PC-9 (cell line): ENCODE results near the gene SH3RF2. TPM values are rescaled to one million over a fixed set of nuclear protein-coding genes. Genes with fewer than 3 reads are reported as not detected.

Experiments used
- BruUV-seq: library from RNA; stranded (reverse); fragments of 400-500 nt; replicated peaks from 2 replicates; lab custom pipeline; 2021; lab: Mats Ljungman, UMichigan
- CTCF ChIA-PET: fragments of 300-600 bp; sonication (Branson Sonifier 250); formaldehyde crosslinking; loops from one replicate; lab custom pipeline; 2022; ENCODE audit warnings: antibody characterized with exemption; lab: Charles Lee
- POLR2A ChIA-PET: fragments of 300-600 bp; sonication (Branson Sonifier 250); formaldehyde crosslinking; loops from one replicate; lab custom pipeline; 2022; ENCODE audit warnings: antibody characterized with exemption; ENCODE audit not compliant: unreplicated experiment; lab: Charles Lee
- DNase-seq, 2 experiments: peaks; one replicate each; pipeline versions ENCODE4 v3.0.0 to v3.0.0-alpha.2; 2015 to 2022; ENCODE audit warnings: mixed read lengths in 1 of 2
- H2AFZ ChIP-seq: fragments of 200-600 bp; sonication (generic); 2 replicates; pipeline ENCODE4 v1.8.1; 2017; ENCODE audit warnings: antibody characterized with exemption
- H3F3A ChIP-seq: fragments of 200-600 bp; sonication (generic); 2 replicates; pipeline ENCODE4 v1.8.1; 2017; ENCODE audit warnings: antibody characterized with exemption, mild to moderate bottlenecking, low read depth; ENCODE audit not compliant: insufficient read depth
- H3K27ac ChIP-seq: fragments of 200-600 bp; sonication (generic); 2 replicates; pipeline ENCODE4 v1.6.1; 2016; ENCODE audit warnings: mixed run types
- H3K27me3 ChIP-seq: fragments of 200-600 bp; sonication (generic); 2 replicates; pipeline ENCODE4 v1.6.1; 2016; ENCODE audit warnings: low read depth, mixed run types; ENCODE audit not compliant: insufficient read depth
- H3K36me3 ChIP-seq: fragments of 200-600 bp; sonication (generic); 2 replicates; pipeline ENCODE4 v1.6.1; 2016; ENCODE audit warnings: low read depth, mixed run types
- H3K4me1 ChIP-seq: fragments of 200-600 bp; sonication (generic); replicated peaks from 2 replicates; pipeline ENCODE4 v1.6.1; 2016; ENCODE audit warnings: mixed run types; ENCODE audit not compliant: insufficient read depth
- H3K4me2 ChIP-seq: fragments of 200-600 bp; sonication (generic); 2 replicates; pipeline ENCODE4 v1.6.1; 2017; ENCODE audit warnings: mixed run types
- H3K4me3 ChIP-seq: fragments of 200-600 bp; sonication (generic); 2 replicates; pipeline ENCODE4 v1.6.1; 2016; ENCODE audit warnings: mixed run types
- H3K79me2 ChIP-seq: fragments of 200-600 bp; sonication (generic); 2 replicates; pipeline ENCODE4 v1.6.1; 2017; ENCODE audit warnings: low read depth, mixed run types
- H3K9me2 ChIP-seq: fragments of 200-600 bp; sonication (generic); 2 replicates; pipeline ENCODE4 v1.8.1; 2017; ENCODE audit warnings: mild to moderate bottlenecking; ENCODE audit not compliant: insufficient read depth
- H3K9me3 ChIP-seq: fragments of 200-600 bp; sonication (generic); 2 replicates; pipeline ENCODE4 v1.8.1; 2016; ENCODE audit warnings: low read depth; ENCODE audit not compliant: insufficient read depth
- H4K20me1 ChIP-seq: fragments of 200-600 bp; sonication (generic); 2 replicates; pipeline ENCODE4 v1.8.1; 2017; ENCODE audit not compliant: insufficient read depth
- EZH2 ChIP-seq: fragments of 200-600 bp; sonication (generic); IDR thresholded peaks from 2 replicates; pipeline ENCODE4 v1.8.0; 2017; ENCODE audit warnings: antibody characterized with exemption, low read depth
- intact Hi-C: fragments of 100-400 bp; cut with micrococcal nuclease; formaldehyde crosslinking; loops from one replicate; pipeline ENCODE4 v1.10.0; 2022; ENCODE audit not compliant: unreplicated experiment
- total RNA-seq: library from RNA; stranded (reverse); gene quantifications from 2 replicates; pipeline ENCODE4 v1.2.3, GENCODE V29; 2021
- TF ChIP-seq, protein P1 (sequence below): fragments of 200-600 bp; sonication (generic); conservative IDR thresholded peaks from 2 replicates; pipeline ENCODE4 v1.6.1; 2017; ENCODE audit warnings: mixed run types, antibody characterized with exemption, mild to moderate bottlenecking, moderate library complexity

Gene SH3RF2
- total RNA-seq, 1 experiment from 2014 or later = 37.2 TPM

DNA sequence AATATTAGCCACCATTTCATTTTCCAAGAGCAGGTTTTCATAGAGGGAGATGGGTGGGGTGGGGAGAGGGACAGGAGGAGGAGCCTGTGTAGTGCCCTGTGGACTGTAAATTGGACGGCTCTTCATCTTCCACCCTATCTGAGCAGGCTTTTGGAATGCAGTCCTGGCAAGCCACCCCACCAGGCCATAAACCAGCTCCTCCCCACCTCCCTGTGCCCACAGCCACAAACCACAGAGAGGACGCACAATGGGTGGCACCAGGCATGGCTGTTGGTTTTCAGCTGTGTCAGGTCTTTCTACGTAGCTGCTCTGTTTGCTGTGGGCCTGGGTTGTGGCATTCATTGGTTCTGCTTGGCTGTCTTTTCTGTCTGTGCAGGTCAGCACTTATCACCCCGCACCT is 111.0 kb downstream of the SH3RF2 start:
- no peak overlapping the region for H3K4me2 ChIP-seq
- ChIA-PET POLR2A (interaction anchor here (0.5 to 1.1 kb wide), 2 partner anchors 65 to 122 kb away, joined by 3 read pairs; no protein-coding TSS in a partner anchor), CTCF (interaction anchor here (0.6 to 1.2 kb wide), 3 partner anchors 323 to 1844 kb away, joined by 4 to 7 read pairs (median 7); no protein-coding TSS in a partner anchor)
- intact Hi-C loops = loop anchor here (5.0 kb wide), 1 partner anchor 515 kb away; no protein-coding TSS in a partner anchor
- no TSS peak for BruUV-seq
- H3K36me3 ChIP-seq = no peaks in the 10 kb centered on the region
- H3K9me2 ChIP-seq = no peaks in the 10 kb centered on the region
- TF ChIP-seq, protein P1, sequence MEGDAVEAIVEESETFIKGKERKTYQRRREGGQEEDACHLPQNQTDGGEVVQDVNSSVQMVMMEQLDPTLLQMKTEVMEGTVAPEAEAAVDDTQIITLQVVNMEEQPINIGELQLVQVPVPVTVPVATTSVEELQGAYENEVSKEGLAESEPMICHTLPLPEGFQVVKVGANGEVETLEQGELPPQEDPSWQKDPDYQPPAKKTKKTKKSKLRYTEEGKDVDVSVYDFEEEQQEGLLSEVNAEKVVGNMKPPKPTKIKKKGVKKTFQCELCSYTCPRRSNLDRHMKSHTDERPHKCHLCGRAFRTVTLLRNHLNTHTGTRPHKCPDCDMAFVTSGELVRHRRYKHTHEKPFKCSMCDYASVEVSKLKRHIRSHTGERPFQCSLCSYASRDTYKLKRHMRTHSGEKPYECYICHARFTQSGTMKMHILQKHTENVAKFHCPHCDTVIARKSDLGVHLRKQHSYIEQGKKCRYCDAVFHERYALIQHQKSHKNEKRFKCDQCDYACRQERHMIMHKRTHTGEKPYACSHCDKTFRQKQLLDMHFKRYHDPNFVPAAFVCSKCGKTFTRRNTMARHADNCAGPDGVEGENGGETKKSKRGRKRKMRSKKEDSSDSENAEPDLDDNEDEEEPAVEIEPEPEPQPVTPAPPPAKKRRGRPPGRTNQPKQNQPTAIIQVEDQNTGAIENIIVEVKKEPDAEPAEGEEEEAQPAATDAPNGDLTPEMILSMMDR = no peak
- TF ChIP-seq EZH2 = no peak
- H3K27me3 ChIP-seq = no peaks in the 10 kb centered on the region
- peak in 1 of 2 experiments; percentile 68 for DNase-seq
- no peak overlapping the region for H3K27ac ChIP-seq
- H3K4me3 ChIP-seq = no peak overlapping the region
- peaks cover 10% of the 10 kb centered on the region for H3K4me1 ChIP-seq
- peaks cover 6% of the 10 kb centered on the region; the same call in 1 of the 2 replicates for H3F3A ChIP-seq
- no peak overlapping the region for H2AFZ ChIP-seq
- H3K79me2 ChIP-seq = no peaks in the 10 kb centered on the region
- no peaks in the 10 kb centered on the region for H4K20me1 ChIP-seq
- 0 out of 2 replicates have a peak, but pooled peaks cover 4% of the 10 kb centered on the region for H3K9me3 ChIP-seq

DNA sequence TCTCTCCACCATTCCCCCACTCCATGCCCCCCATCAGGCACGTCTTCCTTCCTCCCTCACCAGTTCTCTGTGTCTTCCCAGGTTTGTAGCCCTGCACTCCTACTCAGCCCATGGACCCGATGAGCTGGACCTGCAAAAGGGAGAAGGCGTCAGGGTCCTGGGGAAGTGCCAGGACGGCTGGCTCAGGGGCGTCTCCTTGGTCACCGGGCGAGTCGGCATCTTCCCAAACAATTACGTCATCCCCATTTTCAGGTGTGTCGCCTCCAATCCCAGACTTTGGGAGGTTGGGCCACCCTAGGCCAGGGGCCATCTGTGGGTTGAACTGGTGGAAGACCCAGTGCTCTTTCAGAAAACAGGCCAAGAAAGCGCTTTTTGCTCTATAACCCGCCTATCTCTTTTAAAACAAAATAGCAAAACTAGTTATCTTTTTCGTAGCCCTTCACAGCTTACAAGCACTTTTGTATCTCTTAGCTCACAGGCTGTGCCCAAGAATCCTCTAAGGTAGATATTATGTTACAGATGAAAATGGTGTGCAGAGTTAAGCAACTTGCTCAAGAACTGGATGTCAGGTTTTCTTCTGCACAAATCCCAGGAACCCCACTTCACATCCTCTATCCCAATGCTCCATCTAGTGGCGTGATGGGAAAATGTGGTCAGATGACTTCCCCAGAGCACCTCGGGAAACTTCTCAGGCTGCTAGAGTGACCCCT is 112.8 kb downstream of the SH3RF2 start:
- H3K4me1 ChIP-seq = no peaks in the 10 kb centered on the region
- POLR2A ChIA-PET = interaction anchor here (0.7 kb wide), 1 partner anchor 193 kb away, joined by 10 read pairs; no protein-coding TSS in a partner anchor
- no peak overlapping the region for H3K4me3 ChIP-seq
- TF ChIP-seq, protein P1 = peak; percentile 92
- no peak for TF ChIP-seq EZH2
- CTCF ChIA-PET = interaction anchor here (0.6 to 0.9 kb wide), 2 partner anchors 161 to 242 kb away, joined by 3 read pairs; no protein-coding TSS in a partner anchor
- H2AFZ ChIP-seq = no peak overlapping the region
- no peak overlapping the region for H3K4me2 ChIP-seq
- H3K9me2 ChIP-seq = no peaks in the 10 kb centered on the region
- no peaks in the 10 kb centered on the region for H3F3A ChIP-seq
- intact Hi-C loops = loop anchor here (1.0 to 5.0 kb wide), 6 partner anchors 112 to 1846 kb away; no protein-coding TSS in a partner anchor
- peak; percentile 67 to 68 for DNase-seq
- BruUV-seq = no TSS peak
- 0 out of 2 replicates have a peak, but pooled peaks cover 4% of the 10 kb centered on the region for H3K9me3 ChIP-seq
- no peak overlapping the region for H3K27ac ChIP-seq
- H3K79me2 ChIP-seq = no peaks in the 10 kb centered on the region
- H3K36me3 ChIP-seq = no peaks in the 10 kb centered on the region
- no peaks in the 10 kb centered on the region for H4K20me1 ChIP-seq
- no peaks in the 10 kb centered on the region for H3K27me3 ChIP-seq

DNA sequence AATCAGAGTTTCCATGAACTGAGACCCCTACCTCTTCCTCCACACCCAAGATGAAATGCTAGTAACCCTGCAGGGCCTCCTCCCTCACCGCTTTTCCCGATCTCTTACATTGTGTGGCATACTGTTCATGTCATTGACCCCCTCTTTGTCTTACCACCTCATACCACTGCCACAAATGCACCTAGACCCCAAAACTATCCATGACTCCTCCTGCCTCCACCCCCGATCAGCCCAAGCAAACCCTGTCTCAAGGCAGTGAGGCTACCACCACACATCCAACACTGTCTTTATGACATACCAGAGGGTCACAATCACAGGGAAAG is 113.3 kb downstream of the SH3RF2 start:
- Histone ChIP-seq H3K4me2 (no peak overlapping the region), H3K4me1 (no peaks in the 10 kb centered on the region), H3F3A (no peaks in the 10 kb centered on the region), H3K79me2 (no peaks in the 10 kb centered on the region), H4K20me1 (no peaks in the 10 kb centered on the region), H3K27ac (no peak overlapping the region), H3K4me3 (no peak overlapping the region), H3K9me2 (no peaks in the 10 kb centered on the region), H3K36me3 (no peaks in the 10 kb centered on the region), H3K27me3 (no peaks in the 10 kb centered on the region), H3K9me3 (0 out of 2 replicates have a peak, but pooled peaks cover 4% of the 10 kb centered on the region), H2AFZ (no peak overlapping the region)
- POLR2A ChIA-PET = interaction anchor here (0.7 kb wide), 1 partner anchor 194 kb away, joined by 10 read pairs; no protein-coding TSS in a partner anchor
- intact Hi-C loops = loop anchor here (1.0 to 5.0 kb wide), 6 partner anchors 112 to 1846 kb away; no protein-coding TSS in a partner anchor
- CTCF ChIA-PET = interaction anchor here (0.7 to 0.9 kb wide), 2 partner anchors 146 to 162 kb away, joined by 3 read pairs; no protein-coding TSS in a partner anchor
- DNase-seq = no peak
- TF ChIP-seq EZH2 = no peak
- TF ChIP-seq, protein P1 = peak; percentile 45; the same call in 1 of the 2 replicates
- BruUV-seq = no TSS peak
